Osteocyte (in vitro differentiated cells): ENCODE results near the gene LAMB1. TPM values are rescaled to one million over a fixed set of nuclear protein-coding genes. Genes with fewer than 3 reads are reported as not detected.

Experiments used
- DNase-seq: peaks from one replicate; pipeline ENCODE4 v3.0.0; 2021; ENCODE audit warnings: mixed read lengths; ENCODE audit not compliant: unreplicated experiment; ENCODE audit errors: extremely low spot score
- H3K27ac Mint-ChIP-seq: one replicate; pipeline ENCODE4 v1.8.0; 2021; ENCODE audit warnings: mild to moderate bottlenecking, mixed read lengths; ENCODE audit not compliant: unreplicated experiment
- H3K27me3 Mint-ChIP-seq: one replicate; pipeline ENCODE4 v1.8.0; 2021; ENCODE audit warnings: mixed read lengths; ENCODE audit not compliant: unreplicated experiment
- H3K36me3 Mint-ChIP-seq: one replicate; pipeline ENCODE4 v1.8.0; 2021; ENCODE audit warnings: mixed read lengths; ENCODE audit not compliant: unreplicated experiment
- H3K4me1 Mint-ChIP-seq: one replicate; pipeline ENCODE4 v1.8.0; 2021; ENCODE audit warnings: mixed read lengths; ENCODE audit not compliant: unreplicated experiment
- H3K4me3 Mint-ChIP-seq: one replicate; pipeline ENCODE4 v1.8.0; 2021; ENCODE audit warnings: mild to moderate bottlenecking, moderate library complexity, mixed read lengths; ENCODE audit not compliant: unreplicated experiment
- H3K9me3 Mint-ChIP-seq: one replicate; pipeline ENCODE4 v1.8.0; 2021; ENCODE audit warnings: mixed read lengths; ENCODE audit not compliant: unreplicated experiment
- CTCF ChIP-seq: fragments of 200-600 bp; sonication (generic); IDR thresholded peaks from 2 replicates; pipeline ENCODE4 v1.5.0; 2021; ENCODE audit warnings: antibody characterized with exemption, mild to moderate bottlenecking, moderate library complexity
- total RNA-seq: library from RNA; stranded (reverse); gene quantifications from 2 replicates; pipeline ENCODE4 v1.2.1, GENCODE V29; 2021

LAMB1 gene
- total RNA-seq, 1 donor from 2014 or later: 1,014 TPM

DNA sequence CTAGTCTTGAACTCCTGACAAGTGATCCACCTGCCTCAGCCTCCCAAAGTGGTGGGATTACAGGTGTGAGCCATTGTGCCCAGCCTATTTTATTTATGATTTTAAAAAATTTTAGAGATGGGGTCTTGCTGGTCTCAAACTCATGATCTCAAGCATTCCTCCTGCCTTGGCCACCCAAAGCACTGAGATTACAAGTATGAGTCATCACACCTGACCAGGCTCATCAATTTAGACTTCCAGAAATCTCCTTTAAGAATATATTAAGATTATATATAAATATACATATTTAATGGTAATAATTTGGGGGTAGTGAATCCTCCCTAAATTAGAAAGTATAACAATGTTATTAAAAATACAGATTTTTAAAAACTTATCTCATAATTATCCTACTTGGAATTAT is 29.1 kb downstream of the LAMB1 start:
- Mint-ChIP-seq H3K36me3 (peaks cover 74% of the 10 kb centered on the region), H3K27ac (no peak overlapping the region)
- no peak for DNase-seq

GRCh38 chr7:107972941-107973376 is 30.0 kb downstream of the LAMB1 start:
- Mint-ChIP-seq H3K4me3 (no peak overlapping the region), H3K27me3 (no peaks in the 10 kb centered on the region), H3K36me3 (peaks cover 69% of the 10 kb centered on the region), H3K27ac (peak overlapping the region; percentile 6), H3K4me1 (peaks cover 30% of the 10 kb centered on the region), H3K9me3 (no peaks in the 10 kb centered on the region)
- no peak for DNase-seq
- no peak for TF ChIP-seq CTCF

More for the DNA sequence above, 29.1 kb downstream of the LAMB1 start:
- no peak for TF ChIP-seq CTCF
- no peaks in the 10 kb centered on the region for H3K27me3 Mint-ChIP-seq
- H3K9me3 Mint-ChIP-seq: no peaks in the 10 kb centered on the region
- H3K4me1 Mint-ChIP-seq: peaks cover 30% of the 10 kb centered on the region
- no peak overlapping the region for H3K4me3 Mint-ChIP-seq

- no peaks in the 10 kb centered on the region for H3K9me3 Mint-ChIP-seq
- no peaks in the 10 kb centered on the region for H3K27me3 Mint-ChIP-seq
- TF ChIP-seq CTCF: no peak
- peak overlapping the region; percentile 75 for H3K27ac Mint-ChIP-seq
- H3K4me3 Mint-ChIP-seq: no peak overlapping the region
- H3K4me1 Mint-ChIP-seq: peaks cover 30% of the 10 kb centered on the region
- peaks cover 60% of the 10 kb centered on the region for H3K36me3 Mint-ChIP-seq
- no peak for DNase-seq
These were observed 30.9 kb downstream of the LAMB1 start for GRCh38 chr7:107972075-107972482.

GRCh38 chr7:107971613-107972012 is 31.3 kb downstream of the LAMB1 start:
- Mint-ChIP-seq H3K36me3 (peaks cover 59% of the 10 kb centered on the region), H3K27ac (peak overlapping the region; percentile 75), H3K27me3 (no peaks in the 10 kb centered on the region), H3K9me3 (no peaks in the 10 kb centered on the region), H3K4me1 (peaks cover 30% of the 10 kb centered on the region), H3K4me3 (no peak overlapping the region)
- DNase-seq: no peak
- TF ChIP-seq CTCF: no peak

DNA sequence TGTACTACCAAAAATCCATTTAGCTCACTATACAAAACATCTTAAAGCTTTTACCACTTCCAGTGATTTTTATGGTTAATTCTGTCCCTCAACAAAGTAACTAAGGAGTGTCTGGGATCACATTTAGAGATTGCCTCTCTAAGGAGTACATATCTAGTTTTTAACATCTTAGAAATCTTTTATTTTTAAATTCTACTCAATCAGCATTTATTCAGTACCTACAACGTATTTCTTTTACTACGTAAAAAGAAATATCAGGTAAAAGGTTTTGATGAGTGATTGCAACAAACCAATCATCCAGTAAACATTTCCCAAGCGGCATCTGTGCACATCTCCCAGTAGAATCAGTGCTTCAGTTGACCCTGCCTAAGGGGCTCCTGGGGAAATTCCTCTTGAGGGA is 31.9 kb downstream of the LAMB1 start:
- H3K4me3 Mint-ChIP-seq: no peak overlapping the region
- H3K27ac Mint-ChIP-seq: peak overlapping the region; percentile 75
- no peak for DNase-seq
- no peak for TF ChIP-seq CTCF
- peaks cover 30% of the 10 kb centered on the region for H3K4me1 Mint-ChIP-seq
- peaks cover 58% of the 10 kb centered on the region for H3K36me3 Mint-ChIP-seq
- H3K27me3 Mint-ChIP-seq: no peaks in the 10 kb centered on the region
- H3K9me3 Mint-ChIP-seq: no peaks in the 10 kb centered on the region
